Nucleus accumbens (tissue), 56 donors: ENCODE measurements around the gene CAMK2D.
"Not testable (repeated sequence)": the region's sequence is repeated elsewhere in the genome, so short reads cannot be mapped to it uniquely, and the experiment has no call there.

Experiments used
- DNase-seq, 56 donors: peaks; one replicate each; lab custom pipeline; 2025; lab: John Stamatoyannopoulos, UW

CAMK2D gene

DNA sequence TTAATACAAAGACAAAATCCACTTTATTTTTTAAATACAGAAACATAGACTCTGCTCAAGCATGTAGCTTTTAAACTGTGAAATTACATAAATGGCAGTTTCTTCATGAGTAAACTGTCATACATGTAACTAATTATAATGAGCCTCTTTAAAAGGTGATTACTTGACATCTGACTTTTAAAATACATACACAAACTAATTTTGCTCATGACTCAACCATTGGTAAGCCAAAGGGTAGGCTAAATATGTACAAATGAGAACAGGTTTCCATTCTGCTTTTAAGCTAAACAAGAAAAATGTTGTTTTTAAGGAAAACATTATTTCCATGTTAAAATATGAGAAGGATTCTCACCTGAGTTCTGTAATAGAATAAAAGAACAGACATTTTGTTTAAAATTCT, 27.9 kb downstream of the CAMK2D start:
- no peak for DNase-seq

DNA sequence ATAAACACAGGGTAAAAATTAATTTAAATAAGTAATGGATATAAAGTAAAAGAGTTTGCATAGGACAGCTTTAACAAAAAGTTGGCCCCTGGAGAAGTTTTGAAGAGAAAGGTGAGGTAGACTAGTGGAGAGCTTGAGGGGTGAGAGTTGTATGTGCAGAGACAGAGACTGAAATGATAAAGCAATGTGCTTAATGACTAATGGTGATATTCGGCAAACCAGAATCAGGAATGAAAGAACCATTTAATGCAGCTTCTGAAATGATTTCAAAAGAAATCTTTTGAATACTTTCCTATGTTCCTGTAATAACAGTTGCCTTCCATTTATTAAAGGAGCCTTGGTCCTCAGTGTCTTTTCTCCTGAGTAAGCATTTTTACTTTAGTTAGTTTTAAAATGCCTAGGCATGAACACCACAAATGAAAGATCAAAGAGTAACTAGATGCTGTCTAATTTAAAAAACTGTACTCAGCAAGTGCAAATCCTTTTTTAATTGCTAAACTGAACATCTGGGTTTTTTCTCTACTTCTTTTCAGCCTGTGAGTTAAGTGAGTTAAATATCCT, 28.5 kb downstream of the CAMK2D start:
- DNase-seq: no peak

DNA sequence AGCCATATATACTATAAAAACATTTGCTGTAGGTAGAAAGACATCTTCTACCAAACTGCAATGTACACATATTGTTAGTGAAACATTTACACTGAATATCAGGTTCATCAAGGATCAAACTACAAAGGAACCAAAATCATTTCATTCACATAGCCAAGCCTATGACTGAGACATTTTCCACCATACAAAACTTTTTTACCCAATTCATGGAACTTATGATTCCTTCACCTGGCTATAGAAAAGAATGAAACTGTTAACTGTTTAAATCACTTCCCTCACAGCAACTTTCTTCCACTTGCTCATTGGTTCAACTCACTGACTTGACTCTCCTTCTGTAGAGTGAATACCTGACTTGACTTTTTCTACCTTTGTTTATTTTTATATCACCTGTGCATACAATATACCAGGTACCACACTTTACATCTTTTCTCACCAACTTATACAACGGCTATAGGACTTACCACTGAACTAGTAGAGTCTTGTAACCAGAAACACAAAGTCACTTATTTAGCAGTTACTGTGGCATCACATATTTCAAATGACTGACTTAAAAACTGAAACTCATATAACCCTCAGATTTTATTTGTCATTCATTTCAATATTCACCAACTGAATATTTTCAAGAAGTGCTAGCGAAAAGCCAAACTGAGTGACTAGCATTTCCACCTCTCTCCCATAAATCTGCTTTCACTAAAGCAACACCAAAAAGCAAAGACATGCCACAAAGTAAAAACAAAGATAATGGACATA, 30.9 kb downstream of the CAMK2D start:
- DNase-seq: no peak

DNA sequence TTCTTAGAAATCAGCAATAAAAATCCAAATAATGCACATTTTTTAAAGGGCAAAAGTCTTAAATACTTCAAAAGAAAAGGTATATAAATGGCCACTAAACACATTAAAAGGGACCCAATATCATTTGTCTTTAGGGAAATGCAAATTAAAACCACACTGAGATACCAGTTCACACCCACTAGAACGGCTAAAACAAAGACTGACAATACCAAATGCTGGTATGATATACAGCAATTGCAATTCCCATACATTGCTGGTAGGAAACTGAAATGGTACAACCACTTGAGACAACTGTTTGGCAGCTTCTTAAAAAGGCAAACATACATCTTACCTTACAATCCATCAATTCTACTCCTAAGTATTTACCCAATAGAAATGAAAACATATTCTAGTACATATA, 33.7 kb downstream of the CAMK2D start:
- no peak for DNase-seq

DNA sequence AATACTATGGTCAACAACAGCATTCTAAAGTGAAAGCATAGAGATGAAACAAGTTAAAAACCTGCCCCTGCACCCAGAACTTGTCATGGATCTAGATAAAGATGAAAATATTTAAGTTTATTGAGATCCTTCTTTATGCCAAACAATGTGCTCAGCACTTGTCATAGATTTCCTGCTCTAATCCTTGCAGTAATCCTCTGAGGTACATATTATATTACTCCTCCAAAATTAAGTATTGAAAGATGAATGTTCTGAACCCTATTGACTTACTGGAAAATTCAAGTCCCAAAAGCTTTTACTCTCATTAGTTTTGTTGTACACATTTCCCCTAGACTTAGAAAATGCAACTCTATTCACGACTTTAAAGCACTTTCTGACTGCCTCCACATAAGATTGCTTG, 35.6 kb downstream of the CAMK2D start:
- no peak for DNase-seq

DNA sequence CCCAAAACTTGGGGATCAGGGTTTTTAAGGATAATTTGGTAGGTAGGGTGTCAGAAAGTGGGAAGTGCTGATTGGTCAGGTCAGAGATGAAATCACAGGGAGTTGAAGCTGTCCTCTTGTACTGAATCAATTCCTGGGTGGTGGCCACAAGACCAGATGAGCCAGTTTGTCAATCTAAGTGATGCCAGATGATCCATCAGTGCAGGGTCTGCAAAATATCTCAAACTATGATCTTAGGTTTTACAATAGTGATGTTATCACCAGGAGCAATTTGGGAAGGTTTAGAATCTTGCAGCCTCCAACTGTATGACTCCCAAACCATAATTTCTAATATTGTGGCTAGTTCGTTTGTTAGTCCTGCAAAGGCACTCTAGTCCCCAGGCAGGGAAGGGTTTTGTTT, 43.3 kb downstream of the CAMK2D start:
- no peak for DNase-seq

DNA sequence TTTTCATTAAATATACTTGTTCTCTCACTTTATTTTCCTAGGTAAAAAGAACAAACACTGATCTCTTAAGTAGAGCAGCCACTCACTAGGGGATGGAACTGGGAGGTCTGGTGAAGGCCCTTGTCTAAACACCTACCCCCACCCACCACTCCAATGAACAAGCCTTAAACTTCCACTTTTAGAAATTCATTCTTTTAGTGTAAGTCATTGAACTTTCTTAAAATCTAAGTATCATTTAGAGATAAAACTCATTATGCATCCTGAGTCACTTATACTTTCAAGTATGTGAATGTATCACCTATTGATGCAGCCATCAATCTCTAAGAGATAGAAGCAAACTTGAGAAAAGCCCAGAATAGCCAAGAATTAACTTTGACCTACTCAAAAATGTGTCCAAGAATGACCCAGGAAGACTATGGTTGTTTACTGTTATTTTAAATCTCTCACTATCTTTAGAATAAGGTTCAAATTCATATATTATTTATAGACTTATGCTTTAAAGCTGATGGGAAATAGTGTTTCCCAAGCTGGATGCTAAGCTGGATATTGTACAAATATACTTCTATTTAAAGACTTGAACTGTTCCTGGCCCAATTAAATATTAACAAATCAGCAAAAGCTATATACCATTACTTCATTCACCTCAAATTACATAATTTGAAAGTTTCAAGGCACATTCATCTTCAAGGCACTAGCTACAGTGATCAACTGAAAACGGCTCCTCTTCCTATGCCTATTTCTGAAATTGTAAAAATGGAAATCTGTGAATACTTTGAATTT, 49.5 kb downstream of the CAMK2D start:
- DNase-seq: no peak

DNA sequence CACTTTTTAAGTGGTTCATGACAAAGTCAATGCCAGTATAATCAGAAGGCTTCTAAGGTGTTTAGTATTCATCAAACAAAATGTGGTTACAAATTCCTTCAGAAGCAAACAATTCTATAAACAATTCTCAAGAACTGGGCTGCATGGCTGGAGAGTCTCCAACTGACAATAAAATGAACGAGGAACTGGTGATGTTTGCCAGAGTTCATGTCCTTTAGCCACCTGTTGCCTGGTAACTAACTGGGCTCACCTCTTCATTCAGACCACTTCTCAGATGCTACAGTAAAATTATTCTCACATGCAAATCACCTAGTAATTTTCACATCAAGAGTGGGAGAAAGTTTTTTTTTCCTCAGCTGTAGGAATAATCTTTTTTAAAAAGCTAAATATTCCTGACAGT, 53.3 kb downstream of the CAMK2D start:
- no peak for DNase-seq

DNA sequence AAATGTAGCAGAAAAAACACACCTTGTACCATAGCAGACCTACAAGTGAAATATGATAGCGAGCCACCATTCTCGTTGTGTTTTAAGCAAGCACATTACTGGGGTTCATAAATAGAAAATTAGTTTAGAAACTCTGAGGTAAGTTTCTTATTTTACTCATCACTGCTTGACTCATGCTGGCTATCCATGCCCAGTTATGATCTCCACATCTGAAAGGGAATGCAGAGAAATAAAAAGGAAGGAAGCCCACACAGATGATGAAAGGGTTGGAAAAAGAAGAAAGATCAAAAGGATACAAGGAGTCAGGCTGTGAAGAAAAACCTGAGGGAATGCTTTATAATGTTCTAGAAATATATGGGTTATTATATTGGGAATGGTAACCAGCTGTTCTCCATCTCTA, 54.5 kb downstream of the CAMK2D start:
- no peak for DNase-seq

DNA sequence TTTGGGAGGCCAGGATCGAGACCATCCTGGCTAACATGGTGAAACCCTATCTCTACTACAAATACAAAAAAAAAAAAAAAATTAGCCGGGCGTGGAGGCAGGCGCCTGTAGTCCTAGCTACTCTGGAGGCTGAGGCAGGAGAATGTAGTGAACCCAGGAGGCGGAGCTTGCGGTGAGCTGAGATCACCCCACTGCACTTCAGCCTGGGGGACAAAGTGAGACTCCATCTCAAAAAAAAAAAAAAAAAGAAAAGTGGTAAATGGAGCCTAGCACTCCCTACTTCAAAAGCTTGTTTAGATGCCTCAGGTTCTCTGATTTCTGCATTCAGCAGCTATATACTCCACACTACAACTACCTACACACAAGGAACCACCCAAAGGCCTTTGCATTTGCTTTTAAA, 56.4 kb downstream of the CAMK2D start:
- DNase-seq: not testable (repeated sequence)

DNA sequence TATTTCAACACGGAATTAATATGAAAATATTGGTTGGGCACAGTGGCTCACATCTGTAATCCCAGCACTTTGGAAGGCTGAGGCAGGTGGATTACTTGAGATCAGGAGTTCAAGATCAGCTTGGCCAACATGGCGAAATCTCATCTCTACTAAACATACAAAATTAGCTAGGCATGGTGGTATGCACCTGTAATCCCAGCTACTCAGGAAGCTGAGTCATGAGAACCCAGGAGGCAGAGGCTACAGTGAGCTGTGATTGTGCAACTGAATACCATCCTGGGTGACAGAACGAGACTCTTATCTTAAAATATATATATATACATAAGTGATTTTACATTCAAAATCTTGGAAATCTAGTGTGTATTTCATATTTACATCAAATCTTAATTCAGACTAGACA, 58.9 kb downstream of the CAMK2D start:
- not testable (repeated sequence) for DNase-seq

DNA sequence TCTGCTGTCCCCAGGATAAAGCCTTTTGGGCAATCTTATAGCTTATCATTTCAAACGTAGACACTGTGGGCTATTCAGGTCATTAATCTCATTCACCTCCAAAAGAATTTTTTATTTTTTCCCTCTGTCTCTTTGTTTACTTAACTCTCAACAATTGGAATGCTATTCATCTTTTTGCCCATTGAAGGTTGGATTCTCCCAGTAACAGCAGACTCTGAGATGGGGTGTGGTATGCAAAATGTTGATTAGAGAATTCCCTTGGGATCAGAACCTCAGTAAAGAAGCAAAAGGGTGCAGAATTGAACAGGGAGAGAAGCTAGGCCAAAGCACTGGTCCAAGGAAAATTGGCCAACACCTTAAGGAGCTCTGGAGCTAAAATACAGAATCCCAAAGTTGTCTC, 60.4 kb downstream of the CAMK2D start:
- no peak for DNase-seq

DNA sequence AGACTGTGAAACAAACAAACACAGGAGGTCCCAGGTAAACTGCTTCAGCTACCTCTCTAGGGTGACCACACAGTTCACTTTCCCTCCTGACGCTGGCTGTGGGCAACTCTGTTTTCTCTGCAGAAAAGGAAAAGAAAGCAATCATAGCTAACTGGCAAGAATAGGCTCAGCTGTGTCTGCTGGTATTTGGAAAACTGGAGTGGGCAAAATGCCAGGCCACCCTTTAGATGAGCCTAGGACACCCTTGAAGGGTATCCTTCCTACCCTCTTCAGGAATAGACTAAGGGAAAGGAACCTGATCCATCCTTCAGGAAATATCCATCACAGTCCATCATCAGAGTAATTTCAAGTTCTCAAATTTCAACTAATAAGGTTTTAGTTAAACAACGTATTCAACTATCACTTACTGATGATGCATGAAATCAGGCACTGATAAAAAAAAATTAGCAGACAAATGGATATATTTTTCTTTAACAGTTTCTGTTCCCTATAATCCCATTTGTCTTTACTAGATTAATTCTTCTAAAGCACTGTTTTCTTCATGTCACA, 60.9 kb downstream of the CAMK2D start:
- DNase-seq: no peak

DNA sequence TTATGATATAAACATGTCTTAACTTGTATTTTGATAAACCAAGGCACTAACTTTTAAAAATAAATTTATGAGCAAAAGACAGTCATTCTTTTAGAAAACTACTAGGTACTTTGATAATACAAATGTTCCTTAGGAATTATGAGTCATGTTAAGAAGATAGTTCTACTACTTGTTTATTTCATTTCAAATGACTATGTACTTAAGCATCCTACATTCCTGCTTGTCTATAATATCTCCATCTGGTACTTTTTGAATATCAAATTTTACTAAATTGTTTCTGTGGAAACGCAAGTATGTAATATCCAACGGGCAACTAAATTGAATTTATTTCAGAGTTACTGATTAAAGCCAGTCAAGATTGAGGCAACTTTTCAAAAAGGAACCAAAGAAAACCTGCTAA, 61.8 kb downstream of the CAMK2D start:
- no peak for DNase-seq

DNA sequence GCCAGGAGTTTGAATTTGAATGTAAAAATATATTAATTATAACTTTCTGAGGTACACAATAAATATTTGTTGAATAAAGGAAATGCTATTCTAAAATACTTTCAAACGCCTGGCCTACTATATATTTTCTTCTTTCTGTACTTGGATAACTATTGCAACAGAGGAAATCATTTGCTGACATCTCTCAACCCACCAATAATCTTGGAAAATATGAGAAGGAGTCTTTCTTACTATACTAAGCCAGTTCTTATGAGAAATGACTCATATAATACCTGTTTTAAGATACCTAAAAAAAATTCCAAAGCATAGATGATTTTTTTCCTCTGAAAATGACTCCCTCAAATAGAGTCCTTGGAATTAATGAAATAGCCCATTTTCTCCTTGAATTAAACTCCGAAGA, 64.1 kb downstream of the CAMK2D start:
- DNase-seq: no peak

DNA sequence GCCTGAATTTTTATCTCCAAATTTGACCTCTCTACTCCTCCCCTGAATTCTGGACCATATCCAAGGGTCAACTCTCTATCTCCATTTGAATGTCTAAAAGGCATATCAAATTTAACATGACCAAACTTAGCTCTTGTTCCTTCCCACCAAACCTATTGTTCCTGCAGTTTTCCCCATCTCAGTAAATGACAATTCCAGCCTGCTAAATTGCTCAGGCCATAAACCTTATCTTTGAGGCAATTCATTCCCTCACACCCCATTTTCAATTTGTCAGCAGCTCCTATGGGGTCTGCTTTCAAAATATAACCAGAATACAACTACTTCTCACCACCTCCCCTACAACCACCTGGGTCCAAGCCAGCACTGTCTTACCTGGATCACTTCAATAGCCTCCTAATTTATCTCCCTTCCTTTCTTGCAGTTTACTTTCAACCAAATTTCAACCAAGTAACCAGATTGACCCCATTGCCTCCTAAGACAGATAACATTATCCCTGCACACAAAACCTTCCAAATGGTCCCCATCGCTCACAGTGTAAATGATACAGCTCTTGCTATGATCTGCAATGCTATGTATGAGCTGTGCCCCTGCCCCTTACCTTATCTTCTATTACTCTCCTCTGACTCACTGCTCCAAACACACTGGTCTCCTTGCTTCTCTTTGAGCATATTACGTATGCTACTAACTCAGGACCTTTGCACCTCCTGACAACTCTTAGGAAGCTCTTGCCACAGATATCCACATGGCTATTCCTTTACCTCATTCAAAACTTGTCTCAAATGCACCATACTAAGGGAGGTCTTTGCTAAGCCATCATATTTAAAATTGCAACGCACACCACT, 66.0 kb downstream of the CAMK2D start:
- no peak for DNase-seq

DNA sequence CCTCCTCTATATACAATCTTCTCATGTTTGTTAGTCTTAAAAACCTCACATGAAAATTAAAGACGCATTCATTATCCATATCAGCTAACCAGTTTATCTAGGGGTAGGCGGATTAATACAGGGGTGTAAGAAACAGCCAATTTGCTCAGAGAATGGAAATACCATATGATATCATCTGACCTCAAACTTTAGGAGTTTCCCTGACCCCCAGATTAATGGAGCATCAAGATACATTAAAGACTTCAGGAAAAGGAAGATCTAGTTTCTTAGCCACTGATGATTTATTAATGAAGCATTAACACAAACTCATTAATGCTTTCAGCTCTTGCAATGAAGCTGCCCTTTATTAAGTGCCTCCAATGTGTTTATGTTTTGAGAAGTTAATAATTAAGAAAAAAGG, 67.5 kb downstream of the CAMK2D start:
- DNase-seq: no peak

DNA sequence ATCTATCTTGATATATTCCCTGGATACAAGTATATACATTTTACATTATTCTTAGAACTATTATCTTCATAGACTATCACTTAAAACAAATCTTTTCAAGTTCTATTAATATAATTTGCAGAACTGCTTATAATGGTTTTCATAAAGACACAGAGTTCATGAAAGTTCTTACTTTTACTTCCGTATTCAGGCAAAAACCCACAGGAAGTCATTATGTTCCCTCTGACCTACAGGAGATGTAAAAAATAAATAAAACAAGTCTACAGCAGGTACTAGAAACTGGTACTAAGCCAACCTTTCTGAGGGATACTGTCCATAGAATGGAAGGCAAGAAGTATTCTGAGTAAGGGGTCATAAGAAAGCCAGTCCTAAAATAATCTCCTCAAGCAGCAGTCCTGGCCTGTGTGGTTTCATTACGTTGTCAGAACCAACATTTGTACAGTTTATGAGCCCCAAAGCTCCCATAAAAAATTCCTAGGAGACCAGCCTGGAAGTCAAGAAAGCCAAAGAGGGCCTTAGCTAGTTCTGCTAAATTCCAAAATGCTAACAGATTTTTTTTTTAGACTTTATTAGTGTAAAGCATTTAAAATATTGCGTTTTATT, 68.6 kb downstream of the CAMK2D start:
- no peak for DNase-seq

DNA sequence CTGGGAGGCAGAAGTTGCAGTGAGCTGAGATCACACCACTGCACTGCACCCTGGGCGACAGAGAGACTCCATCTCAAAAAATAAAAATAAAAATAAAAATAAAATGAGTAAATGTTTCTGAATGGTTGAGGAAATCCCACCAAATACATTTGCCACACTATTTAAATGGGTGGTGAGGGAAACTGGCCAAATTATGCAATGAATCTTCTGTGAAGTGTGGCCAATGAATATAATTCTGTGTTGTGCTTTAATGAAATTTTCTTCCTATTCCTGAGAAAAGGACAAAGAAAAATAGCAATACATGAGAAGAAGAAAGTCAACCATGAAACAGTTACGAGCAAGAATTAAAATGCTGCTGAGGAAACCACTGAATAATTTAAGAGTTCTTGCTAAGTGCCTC, 69.9 kb downstream of the CAMK2D start:
- no peak for DNase-seq

DNA sequence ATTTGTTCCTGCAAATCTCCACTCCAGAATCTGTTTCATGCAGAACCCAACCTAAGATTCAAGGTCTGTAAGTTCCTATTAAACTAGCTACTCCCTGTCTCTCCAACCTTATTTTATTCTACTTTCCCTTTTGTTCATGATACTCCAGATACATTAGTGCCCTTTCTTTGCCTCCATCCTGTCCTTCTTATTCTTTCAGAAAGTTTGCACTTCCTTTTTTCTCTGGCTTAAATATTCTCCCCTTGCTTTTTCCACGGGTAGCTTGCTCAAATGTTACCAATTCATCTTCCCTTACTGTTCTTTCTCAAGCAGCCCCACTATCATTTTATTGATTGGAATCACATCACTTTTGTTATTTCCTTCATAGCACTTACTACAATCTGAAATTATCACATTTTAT, 72.1 kb downstream of the CAMK2D start:
- no peak for DNase-seq
